A549 (cell line): Measurements from ENCODE around the gene RAP1B. TPM values are rescaled to one million over a fixed set of nuclear protein-coding genes. Genes with fewer than 3 reads are reported as not detected.

Source experiments
- ATAC-seq, 2 experiments: fragments of 200-7000 bp in 1 of 2; fragments of >200 bp in 1 of 2; cut with Nextera tagmentation in 1 of 2; cut with Tn5 transposase in 1 of 2; 3 replicates each; pipeline versions ENCODE4 v1.8.0 to v1.9.1; 2018 to 2020; ENCODE audit warnings: mild to moderate bottlenecking in 1 of 2, moderate library complexity in 1 of 2
- CTCF ChIA-PET: fragments of 300-600 bp; sonication (Branson Sonifier 250); formaldehyde crosslinking; extraction: SDS; loops from one replicate; lab custom pipeline; 2021; ENCODE audit warnings: antibody characterized with exemption, inconsistent platforms; lab: Yijun Ruan, JAX
- POLR2A ChIA-PET: fragments of 350-600 bp; formaldehyde crosslinking; extraction: SDS; loops from one replicate; lab custom pipeline; 2021; ENCODE audit warnings: antibody characterized with exemption, inconsistent platforms; lab: Yijun Ruan, JAX
- DNase-seq, 2 experiments: peaks; one replicate each; pipeline versions ENCODE4 v3.0.0 to v3.0.0-alpha.2; 2011 to 2016; ENCODE audit warnings: low read depth in 1 of 2, low spot score in 1 of 2
- FAIRE-seq: peaks from 2 replicates; lab custom pipeline; 2011; peaks lifted over from hg19 to GRCh38; lab: Jason Lieb, UNC
- H3K27ac ChIP-seq, 2 experiments: fragments of >200 bp; sonication (Bioruptor Twin); formaldehyde crosslinking; 3 replicates each; pipeline ENCODE4 v1.5.1; 2016 to 2017
- H3K4me1 ChIP-seq: fragments of >200 bp; sonication (Bioruptor Twin); formaldehyde crosslinking; 3 replicates; pipeline ENCODE4 v1.6.1; 2016
- H3K4me2 ChIP-seq: fragments of >200 bp; sonication (Bioruptor Twin); formaldehyde crosslinking; 3 replicates; pipeline ENCODE4 v1.6.1; 2016
- H3K4me3 ChIP-seq: fragments of >200 bp; sonication (Bioruptor Twin); formaldehyde crosslinking; 3 replicates; pipeline ENCODE4 v1.5.1; 2016
- H3K9me3 ChIP-seq: fragments of >200 bp; sonication (Bioruptor Twin); formaldehyde crosslinking; 3 replicates; pipeline ENCODE4 v1.6.1; 2016
- BCL3 ChIP-seq: fragments of >200 bp; sonication (Bioruptor Twin); formaldehyde crosslinking; IDR thresholded peaks from 3 replicates; pipeline ENCODE4 v1.6.1; 2016
- EHF ChIP-seq: fragments of 250-450 bp; sonication (Bioruptor Pico); IDR thresholded peaks from 2 replicates; pipeline ENCODE4 v1.5.0; 2020; ENCODE audit warnings: mild to moderate bottlenecking
- ESRRA ChIP-seq: fragments of 150-350 bp; IDR thresholded peaks from 2 replicates; pipeline ENCODE4 v1.6.1; 2014; ENCODE audit warnings: mild to moderate bottlenecking, low read length, borderline replicate concordance
- FOSL2 ChIP-seq, 2 experiments: fragments of 450-650 bp in 1 of 2; fragments of >200 bp in 1 of 2; sonication (Bioruptor Twin) in 1 of 2; formaldehyde crosslinking; IDR thresholded peaks; 2 replicates each; pipeline versions ENCODE4 v1.5.0 to v1.6.1; 2016 to 2020; ENCODE audit warnings: mild to moderate bottlenecking in 1 of 2, moderate library complexity in 1 of 2
- HOXB13 ChIP-seq: fragments of 250-450 bp; sonication (Bioruptor Pico); IDR thresholded peaks from 2 replicates; pipeline ENCODE4 v1.5.0; 2020; ENCODE audit warnings: low read depth, mild to moderate bottlenecking, moderate library complexity
- HOXB5 ChIP-seq: fragments of 250-450 bp; sonication (Bioruptor Pico); IDR thresholded peaks from 2 replicates; pipeline ENCODE4 v1.5.0; 2020; ENCODE audit warnings: mild to moderate bottlenecking, moderate library complexity
- JUN ChIP-seq, 2 experiments: fragments of >200 bp; sonication (Bioruptor Twin); formaldehyde crosslinking; IDR thresholded peaks; 2 replicates in 1 of 2; 3 replicates in 1 of 2; pipeline ENCODE4 v1.6.1; 2016 to 2017
- KDM1A ChIP-seq: fragments of 200-600 bp; sonication (generic); IDR thresholded peaks from 2 replicates; pipeline ENCODE4 v1.6.1; 2016; ENCODE audit warnings: low read depth, mild to moderate bottlenecking
- MAFK ChIP-seq: fragments of 450-650 bp; IDR thresholded peaks from 2 replicates; pipeline ENCODE4 v1.6.1; 2014; ENCODE audit not compliant: partially characterized antibody
- SMC3 ChIP-seq: fragments of >200 bp; sonication (Bioruptor Twin); formaldehyde crosslinking; IDR thresholded peaks from 3 replicates; pipeline ENCODE4 v1.6.1; 2018; ENCODE audit warnings: inconsistent platforms
- ZFP36 ChIP-seq: fragments of 450-650 bp; IDR thresholded peaks from 2 replicates; pipeline ENCODE4 v1.6.1; 2014; ENCODE audit warnings: borderline replicate concordance; ENCODE audit not compliant: partially characterized antibody
- ZNF302 ChIP-seq: fragments of 250-450 bp; sonication (Bioruptor Pico); IDR thresholded peaks from 2 replicates; pipeline ENCODE4 v1.9.0; 2021; ENCODE audit warnings: inconsistent platforms, mild to moderate bottlenecking, moderate library complexity
- ZSCAN20 ChIP-seq: fragments of 250-450 bp; sonication (Bioruptor Pico); IDR thresholded peaks from 2 replicates; pipeline ENCODE4 v1.8.0; 2022; ENCODE audit warnings: mild to moderate bottlenecking, moderate library complexity
- WGBS: methylation state at CpG from one replicate; pipeline ENCODE4 v1.1.6; 2017; ENCODE audit errors: missing lambda C conversion rate; 5-methylcytosine and 5-hydroxymethylcytosine counted together
- polyA plus RNA-seq, 4 experiments: library from polyadenylated mRNA; depleted of rRNA in 3 of 4; stranded (reverse); fragments of >200 nt; fragmentation: RNase III in 1 of 4; extraction: RNeasy Plus Mini Kit Qiagen cat#74134 plus additional on column Dnase treatment in 1 of 4; gene quantifications; 2 replicates in 3 of 4; 3 replicates in 1 of 4; pipeline ENCODE4 v1.2.3, GENCODE V29; 2011 to 2017
- TF ChIP-seq, protein P1 (sequence below): fragments of >200 bp; sonication (Bioruptor Twin); formaldehyde crosslinking; IDR thresholded peaks from 3 replicates; pipeline ENCODE4 v1.5.1; 2016
- TF ChIP-seq, protein P2 (sequence below): IDR thresholded peaks from 2 replicates; pipeline ENCODE4 v1.6.1; 2012; ENCODE audit warnings: low read depth, borderline replicate concordance
- TF ChIP-seq, protein P3 (sequence below): IDR thresholded peaks from 2 replicates; pipeline ENCODE4 v1.6.1; 2012
- TF ChIP-seq, protein P4 (sequence below): IDR thresholded peaks from 2 replicates; pipeline ENCODE4 v1.6.1; 2012

The RAP1B gene
- polyA plus RNA-seq, 2 of the 4 experiments (the other 2 are of a cell fraction) = 196 to 305 TPM

- CTCF ChIA-PET = interaction anchor here (1.4 kb wide), 1 partner anchor 10 kb away, joined by 4 read pairs; no protein-coding TSS in a partner anchor
- POLR2A ChIA-PET = no interaction called here
- no peak for ATAC-seq
- no peak overlapping the region for H3K4me3 ChIP-seq
- H3K9me3 ChIP-seq = peaks cover 10% of the 10 kb centered on the region
- no peak overlapping the region for H3K4me2 ChIP-seq
- TF ChIP-seq ZSCAN20 (CRISPR knock-in tag) = no peak
- no peak for TF ChIP-seq EHF (CRISPR knock-in tag)
- TF ChIP-seq SMC3 = no peak
- no peak for TF ChIP-seq HOXB5 (CRISPR knock-in tag)
- TF ChIP-seq HOXB13 = no peak
- no peak for TF ChIP-seq ESRRA
- TF ChIP-seq KDM1A = no peak
- no peak for TF ChIP-seq ZNF302 (CRISPR knock-in tag)
- TF ChIP-seq, protein P1, sequence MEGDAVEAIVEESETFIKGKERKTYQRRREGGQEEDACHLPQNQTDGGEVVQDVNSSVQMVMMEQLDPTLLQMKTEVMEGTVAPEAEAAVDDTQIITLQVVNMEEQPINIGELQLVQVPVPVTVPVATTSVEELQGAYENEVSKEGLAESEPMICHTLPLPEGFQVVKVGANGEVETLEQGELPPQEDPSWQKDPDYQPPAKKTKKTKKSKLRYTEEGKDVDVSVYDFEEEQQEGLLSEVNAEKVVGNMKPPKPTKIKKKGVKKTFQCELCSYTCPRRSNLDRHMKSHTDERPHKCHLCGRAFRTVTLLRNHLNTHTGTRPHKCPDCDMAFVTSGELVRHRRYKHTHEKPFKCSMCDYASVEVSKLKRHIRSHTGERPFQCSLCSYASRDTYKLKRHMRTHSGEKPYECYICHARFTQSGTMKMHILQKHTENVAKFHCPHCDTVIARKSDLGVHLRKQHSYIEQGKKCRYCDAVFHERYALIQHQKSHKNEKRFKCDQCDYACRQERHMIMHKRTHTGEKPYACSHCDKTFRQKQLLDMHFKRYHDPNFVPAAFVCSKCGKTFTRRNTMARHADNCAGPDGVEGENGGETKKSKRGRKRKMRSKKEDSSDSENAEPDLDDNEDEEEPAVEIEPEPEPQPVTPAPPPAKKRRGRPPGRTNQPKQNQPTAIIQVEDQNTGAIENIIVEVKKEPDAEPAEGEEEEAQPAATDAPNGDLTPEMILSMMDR = no peak
- TF ChIP-seq, protein P2, sequence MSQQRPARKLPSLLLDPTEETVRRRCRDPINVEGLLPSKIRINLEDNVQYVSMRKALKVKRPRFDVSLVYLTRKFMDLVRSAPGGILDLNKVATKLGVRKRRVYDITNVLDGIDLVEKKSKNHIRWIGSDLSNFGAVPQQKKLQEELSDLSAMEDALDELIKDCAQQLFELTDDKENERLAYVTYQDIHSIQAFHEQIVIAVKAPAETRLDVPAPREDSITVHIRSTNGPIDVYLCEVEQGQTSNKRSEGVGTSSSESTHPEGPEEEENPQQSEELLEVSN = no peak
- TF ChIP-seq ZFP36 = no peak
- TF ChIP-seq, protein P3, sequence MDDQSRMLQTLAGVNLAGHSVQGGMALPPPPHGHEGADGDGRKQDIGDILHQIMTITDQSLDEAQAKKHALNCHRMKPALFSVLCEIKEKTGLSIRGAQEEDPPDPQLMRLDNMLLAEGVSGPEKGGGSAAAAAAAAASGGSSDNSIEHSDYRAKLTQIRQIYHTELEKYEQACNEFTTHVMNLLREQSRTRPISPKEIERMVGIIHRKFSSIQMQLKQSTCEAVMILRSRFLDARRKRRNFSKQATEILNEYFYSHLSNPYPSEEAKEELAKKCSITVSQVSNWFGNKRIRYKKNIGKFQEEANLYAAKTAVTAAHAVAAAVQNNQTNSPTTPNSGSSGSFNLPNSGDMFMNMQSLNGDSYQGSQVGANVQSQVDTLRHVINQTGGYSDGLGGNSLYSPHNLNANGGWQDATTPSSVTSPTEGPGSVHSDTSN = no peak
- TF ChIP-seq, protein P4, sequence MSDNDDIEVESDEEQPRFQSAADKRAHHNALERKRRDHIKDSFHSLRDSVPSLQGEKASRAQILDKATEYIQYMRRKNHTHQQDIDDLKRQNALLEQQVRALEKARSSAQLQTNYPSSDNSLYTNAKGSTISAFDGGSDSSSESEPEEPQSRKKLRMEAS = no peak
- 67% methylated on average over 1 of the region's 1 CpG for WGBS
- H3K27ac ChIP-seq = no peak overlapping the region
- H3K4me1 ChIP-seq = peaks cover 37% of the 10 kb centered on the region; the same call in 2 of the 3 replicates
- DNase-seq = no peak
- no peak for FAIRE-seq
Measured at GRCh38 chr12:68623984-68624383, 13.3 kb downstream of the RAP1B start.

DNA sequence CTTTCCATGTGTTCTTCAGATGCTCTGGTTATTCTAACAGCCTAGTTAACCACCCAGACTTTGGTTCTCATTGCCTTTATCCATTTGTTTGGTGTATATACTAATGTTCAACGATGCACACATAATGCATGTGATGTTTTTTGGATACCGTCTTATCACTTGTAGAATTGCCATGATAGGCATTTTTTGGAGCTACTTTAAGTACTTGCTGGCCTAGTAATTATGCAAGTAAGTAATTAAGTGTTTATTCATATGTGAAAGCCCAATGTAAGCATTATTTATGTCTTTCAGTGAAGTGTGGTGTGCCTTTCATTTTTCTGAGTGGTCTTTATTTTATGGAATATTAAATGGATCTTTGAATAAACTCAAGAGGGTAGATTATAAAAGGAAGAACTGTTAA, 14.2 kb downstream of the RAP1B start:
- DNase-seq = no peak
- peaks cover 29% of the 10 kb centered on the region; the same call in 2 of the 3 replicates for H3K4me1 ChIP-seq
- ChIA-PET POLR2A (no interaction called here), CTCF (interaction anchor here (0.5 to 1.4 kb wide), 2 partner anchors 9 to 11 kb away, joined by 3 to 4 read pairs; no protein-coding TSS in a partner anchor)
- H3K9me3 ChIP-seq = peaks cover 10% of the 10 kb centered on the region
- FAIRE-seq = no peak
- 96% methylated on average over 2 of the region's 2 CpGs for WGBS
- H3K27ac ChIP-seq = no peak overlapping the region
- TF ChIP-seq MAFK (peak; percentile 64), JUN (IDR thresholded peaks at IDR 0.05) (no peak)
- no peak overlapping the region for H3K4me2 ChIP-seq
- ATAC-seq = no peak
- H3K4me3 ChIP-seq = no peak overlapping the region

DNA sequence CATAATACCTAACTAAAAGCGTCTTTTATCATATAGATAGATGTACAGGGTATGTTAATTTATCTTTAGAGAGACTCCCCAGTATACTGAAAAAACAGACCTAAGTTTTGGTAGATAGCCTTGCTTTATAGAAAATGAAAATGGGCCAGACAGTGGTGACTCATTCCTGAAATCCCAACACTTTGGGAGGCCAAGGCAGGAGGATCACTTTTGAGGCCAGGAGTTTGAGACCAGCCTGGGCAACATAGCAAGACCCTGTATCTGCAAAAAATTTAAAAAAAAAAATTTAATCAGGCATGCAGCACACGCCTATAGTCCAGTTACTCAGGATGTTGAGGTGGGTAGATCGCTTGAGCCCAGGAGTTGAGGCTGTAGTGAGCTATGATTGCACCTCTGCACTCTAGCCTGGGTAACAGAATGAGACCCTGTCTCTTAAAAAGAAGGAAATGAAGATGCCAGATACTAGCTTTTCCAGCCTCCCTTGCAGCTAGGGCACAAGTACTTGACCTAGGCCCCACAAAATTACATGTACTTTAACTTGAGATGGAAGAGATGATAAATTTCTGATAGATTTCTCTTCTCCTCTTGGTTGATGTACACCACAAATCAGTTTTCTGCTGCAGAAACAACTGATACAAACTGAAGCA, 17.1 kb downstream of the RAP1B start:
- Histone ChIP-seq H3K4me3 (no peak overlapping the region), H3K9me3 (peaks cover 10% of the 10 kb centered on the region), H3K4me2 (no peak overlapping the region), H3K27ac (no peak overlapping the region), H3K4me1 (0 out of 3 replicates have a peak, but pooled peaks cover 4% of the 10 kb centered on the region)
- peak in 1 of 2 experiments; percentile 29 for DNase-seq
- no peak for FAIRE-seq
- ChIA-PET CTCF (interaction anchor here (0.6 to 2.7 kb wide), 2 partner anchors 10 to 47 kb away, joined by 3 to 8 read pairs; no protein-coding TSS in a partner anchor), POLR2A (no interaction called here)
- no peak for ATAC-seq
- WGBS = 95% methylated on average over 3 of the region's 3 CpGs
- TF ChIP-seq BCL3 (no peak), FOSL2 (IDR thresholded peaks at IDR 0.05) (no peak), FOSL2 (CRISPR knock-in tag; IDR thresholded peaks at IDR 0.05) (peak; percentile 34; the same call in 1 of the 2 replicates), MAFK (no peak)
